ENCODE measurements around the gene KDM2A. TPM values are rescaled to one million over a fixed set of nuclear protein-coding genes. Genes with fewer than 3 reads are reported as not detected.

KDM2A gene
- total and polyA plus RNA-seq, 2 donors (not counting 3 experiments of a cell fraction or from before 2014, with no cell fraction given) = 72.2 to 79.5 TPM

GRCh38 chr11:67160872-67161783 lies 42.1 kb downstream of the KDM2A start:
- intact Hi-C loops (cut with micrococcal nuclease) = no loop called here
- H4K20me1 ChIP-seq (replicated peaks; ENCODE audit: control insufficient read depth, extremely low read depth, insufficient read depth, low read length) = peaks cover 2% of the 10 kb centered on the region
- H3K9me1 ChIP-seq (replicated peaks; ENCODE audit: control insufficient read depth, extremely low read depth, insufficient read depth, low read length) = no peaks in the 10 kb centered on the region
- no peaks in the 10 kb centered on the region for H3K36me3 ChIP-seq (ENCODE audit: control insufficient read depth in 2 of 2, extremely low read depth in 1 of 2, insufficient read depth in 2 of 2, low read length in 2 of 2)
- H2AFZ ChIP-seq (ENCODE audit: low read depth, low read length) = no peak overlapping the region
- H3K27me3 ChIP-seq (ENCODE audit: control insufficient read depth in 2 of 2, insufficient read depth in 2 of 2, low read length in 2 of 2) = no peaks in the 10 kb centered on the region
- dilution Hi-C loops (cut with MboI; ENCODE audit: extremely low pct_ligation_motif_present, low sequenced_read_pairs) = no loop called here
- POLR2A ChIA-PET = no interaction called here
- H3K27ac ChIP-seq (ENCODE audit: insufficient read depth, low read depth, low read length) = no peak overlapping the region
- no TSS peak for BruUV-seq (replicated peaks)
- FAIRE-seq = peak; percentile 26
- no peak overlapping the region for H3K9ac ChIP-seq (replicated peaks; ENCODE audit: extremely low read depth, insufficient read depth, low read length)
- H3K79me2 ChIP-seq (ENCODE audit: control insufficient read depth, insufficient read depth, low read length) = peaks cover 74% of the 10 kb centered on the region
- peak; percentile 47 for TF ChIP-seq FOS (IDR thresholded peaks at IDR 0.05; ENCODE audit: borderline replicate concordance, insufficient read depth, low read length)
- no peak for TF ChIP-seq MYC (IDR thresholded peaks at IDR 0.05; ENCODE audit: low read depth, low read length)
- DNase-seq (ENCODE audit: low read depth, low spot score) = peak; percentile 20
- CTCF ChIA-PET = interaction anchor here (1.5 kb wide), 1 partner anchor 13 kb away, joined by 7 read pairs; no protein-coding TSS in a partner anchor
- H3K4me1 ChIP-seq (ENCODE audit: control insufficient read depth, extremely low read depth, insufficient read depth, low read length) = peaks cover 7% of the 10 kb centered on the region
- no peaks in the 10 kb centered on the region for H3K9me3 ChIP-seq (replicated peaks; ENCODE audit: control insufficient read depth, insufficient read depth, low read length)
- no peak overlapping the region for H3K4me2 ChIP-seq (ENCODE audit: insufficient read depth, low read length)
- H3K4me3 ChIP-seq (replicated peaks in 1 of 3; ENCODE audit: insufficient read depth in 1 of 3, low read depth in 1 of 3, low read length in 3 of 3) = no peak overlapping the region

DNA sequence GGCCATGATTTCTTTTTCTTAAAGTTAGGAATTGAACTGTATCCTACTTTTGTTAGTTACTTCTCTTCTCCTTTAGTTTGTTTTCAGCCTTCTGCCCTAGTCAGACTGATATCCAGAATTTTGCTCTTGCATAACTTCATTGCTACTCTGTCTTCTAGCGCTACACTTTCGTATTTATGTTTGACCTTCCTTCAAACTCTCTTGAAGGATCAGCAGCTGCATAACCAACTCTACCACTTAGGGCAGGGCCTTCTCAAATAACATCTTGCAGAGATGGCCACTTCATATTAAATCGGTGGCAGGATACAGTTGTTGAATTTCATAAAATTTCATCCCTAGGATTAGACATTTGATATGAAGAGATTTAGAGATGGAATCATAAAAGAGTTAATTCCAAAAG lies 43.9 kb downstream of the KDM2A start:
- Histone ChIP-seq H3K27me3 (ENCODE audit: control insufficient read depth in 2 of 2, insufficient read depth in 2 of 2, low read length in 2 of 2) (no peaks in the 10 kb centered on the region), H3K4me2 (ENCODE audit: insufficient read depth, low read length) (no peak overlapping the region), H3K79me2 (ENCODE audit: control insufficient read depth, insufficient read depth, low read length) (peaks cover 85% of the 10 kb centered on the region), H3K4me1 (ENCODE audit: control insufficient read depth, extremely low read depth, insufficient read depth, low read length) (peaks cover 17% of the 10 kb centered on the region), H3K9ac (replicated peaks; ENCODE audit: extremely low read depth, insufficient read depth, low read length) (no peak overlapping the region), H3K4me3 (replicated peaks in 1 of 3; ENCODE audit: insufficient read depth in 1 of 3, low read depth in 1 of 3, low read length in 3 of 3) (no peak overlapping the region), H3K9me3 (replicated peaks; ENCODE audit: control insufficient read depth, insufficient read depth, low read length) (no peaks in the 10 kb centered on the region), H3K27ac (ENCODE audit: insufficient read depth, low read depth, low read length) (no peak overlapping the region), H4K20me1 (replicated peaks; ENCODE audit: control insufficient read depth, extremely low read depth, insufficient read depth, low read length) (peaks cover 2% of the 10 kb centered on the region), H3K36me3 (ENCODE audit: control insufficient read depth in 2 of 2, extremely low read depth in 1 of 2, insufficient read depth in 2 of 2, low read length in 2 of 2) (no peaks in the 10 kb centered on the region), H2AFZ (ENCODE audit: low read depth, low read length) (no peak overlapping the region), H3K9me1 (replicated peaks; ENCODE audit: control insufficient read depth, extremely low read depth, insufficient read depth, low read length) (no peaks in the 10 kb centered on the region)
- intact Hi-C loops (cut with micrococcal nuclease) (no loop called here), dilution Hi-C loops (cut with MboI; ENCODE audit: extremely low pct_ligation_motif_present, low sequenced_read_pairs) (no loop called here)
- TF ChIP-seq MAX (IDR thresholded peaks at IDR 0.05; ENCODE audit: insufficient read depth, insufficient read length) (no peak), GATA2 (IDR thresholded peaks at IDR 0.05; ENCODE audit: insufficient read depth, insufficient read length, low read depth, low read length) (no peak), JUN (IDR thresholded peaks at IDR 0.05; ENCODE audit: borderline replicate concordance, insufficient read depth, insufficient read length, low read depth) (no peak), POLR2A (IDR thresholded peaks at IDR 0.05; ENCODE audit: low read depth, low read length) (no peak), EZH2 (IDR thresholded peaks at IDR 0.05; ENCODE audit: borderline replicate concordance, low read depth, low read length, severe bottlenecking) (no peak), POLR2AphosphoS5 (IDR thresholded peaks at IDR 0.05; ENCODE audit: insufficient read depth, low read depth, low read length) (no peak), FOS (IDR thresholded peaks at IDR 0.05; ENCODE audit: borderline replicate concordance, insufficient read depth, low read length) (no peak), MYC (IDR thresholded peaks at IDR 0.05; ENCODE audit: low read depth, low read length) (no peak)
- TF ChIP-seq, protein P1, sequence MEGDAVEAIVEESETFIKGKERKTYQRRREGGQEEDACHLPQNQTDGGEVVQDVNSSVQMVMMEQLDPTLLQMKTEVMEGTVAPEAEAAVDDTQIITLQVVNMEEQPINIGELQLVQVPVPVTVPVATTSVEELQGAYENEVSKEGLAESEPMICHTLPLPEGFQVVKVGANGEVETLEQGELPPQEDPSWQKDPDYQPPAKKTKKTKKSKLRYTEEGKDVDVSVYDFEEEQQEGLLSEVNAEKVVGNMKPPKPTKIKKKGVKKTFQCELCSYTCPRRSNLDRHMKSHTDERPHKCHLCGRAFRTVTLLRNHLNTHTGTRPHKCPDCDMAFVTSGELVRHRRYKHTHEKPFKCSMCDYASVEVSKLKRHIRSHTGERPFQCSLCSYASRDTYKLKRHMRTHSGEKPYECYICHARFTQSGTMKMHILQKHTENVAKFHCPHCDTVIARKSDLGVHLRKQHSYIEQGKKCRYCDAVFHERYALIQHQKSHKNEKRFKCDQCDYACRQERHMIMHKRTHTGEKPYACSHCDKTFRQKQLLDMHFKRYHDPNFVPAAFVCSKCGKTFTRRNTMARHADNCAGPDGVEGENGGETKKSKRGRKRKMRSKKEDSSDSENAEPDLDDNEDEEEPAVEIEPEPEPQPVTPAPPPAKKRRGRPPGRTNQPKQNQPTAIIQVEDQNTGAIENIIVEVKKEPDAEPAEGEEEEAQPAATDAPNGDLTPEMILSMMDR (IDR thresholded peaks at IDR 0.05; ENCODE audit: extremely low read depth in 1 of 2, insufficient read depth in 1 of 2, low read depth in 1 of 2, low read length in 2 of 2) = no peak
- no peak for FAIRE-seq
- BruUV-seq (replicated peaks) = no TSS peak
- CTCF ChIA-PET = interaction anchor here (0.6 kb wide), 1 partner anchor 57 kb away, joined by 7 read pairs; no protein-coding TSS in a partner anchor
- no peak for DNase-seq (ENCODE audit: low read depth, low spot score)
- POLR2A ChIA-PET = no interaction called here
